Neural progenitor cell (in vitro differentiated cells): ENCODE measurements around the gene EXOC4. TPM values are rescaled to one million over a fixed set of nuclear protein-coding genes. Genes with fewer than 3 reads are reported as not detected.
A peak's percentile ranks its signal among the peaks of the same experiment; 100 is the strongest.

ENCODE experiments used
- DNase-seq: peaks from one replicate; pipeline ENCODE4 v3.0.0-alpha.2; 2016; ENCODE audit warnings: low spot score
- H2AFZ ChIP-seq: fragments of 200-600 bp; sonication (generic); replicated peaks from 2 replicates; pipeline ENCODE4 v1.6.1; 2016; ENCODE audit warnings: antibody characterized with exemption
- H3F3A ChIP-seq: fragments of 200-600 bp; sonication (generic); 2 replicates; pipeline ENCODE4 v1.6.1; 2016; ENCODE audit warnings: antibody characterized with exemption, low read depth
- H3K27ac ChIP-seq: fragments of 200-600 bp; sonication (generic); 2 replicates; pipeline ENCODE4 v1.5.1; 2016; ENCODE audit warnings: mild to moderate bottlenecking
- H3K27me3 ChIP-seq: fragments of 200-600 bp; sonication (generic); 2 replicates; pipeline ENCODE4 v1.6.1; 2016; ENCODE audit warnings: mild to moderate bottlenecking, moderate library complexity
- H3K36me3 ChIP-seq: fragments of 200-600 bp; sonication (generic); 2 replicates; pipeline ENCODE4 v1.5.1; 2016
- H3K4me1 ChIP-seq: fragments of 200-600 bp; sonication (generic); 2 replicates; pipeline ENCODE4 v1.6.1; 2016; ENCODE audit warnings: mixed run types
- H3K4me2 ChIP-seq: fragments of 200-600 bp; sonication (generic); 2 replicates; pipeline ENCODE4 v1.6.1; 2016
- H3K4me3 ChIP-seq: fragments of 200-600 bp; sonication (generic); 2 replicates; pipeline ENCODE4 v1.5.1; 2016
- H3K79me2 ChIP-seq: fragments of 200-600 bp; sonication (generic); 2 replicates; pipeline ENCODE4 v1.6.1; 2016; ENCODE audit warnings: low read depth
- H3K9ac ChIP-seq: fragments of 200-600 bp; sonication (generic); 2 replicates; pipeline ENCODE4 v1.6.1; 2016
- H3K9me3 ChIP-seq: fragments of 200-600 bp; sonication (generic); 2 replicates; pipeline ENCODE4 v1.5.1; 2016; ENCODE audit warnings: low read depth
- H4K20me1 ChIP-seq: fragments of 200-600 bp; sonication (generic); 2 replicates; pipeline ENCODE4 v1.6.1; 2016; ENCODE audit warnings: low read depth
- H3K27ac Mint-ChIP-seq: 3 replicates; pipeline ENCODE4 v1.8.0; 2021; ENCODE audit warnings: mixed read lengths
- H3K27me3 Mint-ChIP-seq: 2 replicates; pipeline ENCODE4 v1.8.0; 2022; ENCODE audit warnings: low read depth, mild to moderate bottlenecking, inconsistent platforms, moderate library complexity, mixed read lengths; ENCODE audit not compliant: insufficient read depth
- H3K36me3 Mint-ChIP-seq: 3 replicates; pipeline ENCODE4 v1.8.0; 2021; ENCODE audit warnings: mixed read lengths
- H3K4me1 Mint-ChIP-seq: 3 replicates; pipeline ENCODE4 v1.8.0; 2021; ENCODE audit warnings: mixed read lengths
- H3K4me3 Mint-ChIP-seq: 3 replicates; pipeline ENCODE4 v1.8.0; 2021; ENCODE audit warnings: mild to moderate bottlenecking, moderate library complexity, mixed read lengths
- H3K9me3 Mint-ChIP-seq: 3 replicates; pipeline ENCODE4 v1.8.0; 2020; ENCODE audit warnings: mixed read lengths
- CTCF ChIP-seq: fragments of 200-600 bp; sonication (generic); IDR thresholded peaks from 2 replicates; pipeline ENCODE4 v1.5.1; 2017; ENCODE audit warnings: antibody characterized with exemption, mild to moderate bottlenecking
- EZH2 ChIP-seq: fragments of 200-600 bp; sonication (generic); IDR thresholded peaks from 2 replicates; pipeline ENCODE4 v1.6.1; 2017; ENCODE audit warnings: antibody characterized with exemption, mild to moderate bottlenecking, moderate library complexity
- EZH2phosphoT487 ChIP-seq: fragments of 200-600 bp; sonication (generic); IDR thresholded peaks from 2 replicates; pipeline ENCODE4 v1.6.1; 2017; ENCODE audit warnings: antibody characterized with exemption
- total RNA-seq: library from RNA; depleted of rRNA; stranded (reverse); fragments of >200 nt; gene quantifications from 2 replicates; pipeline ENCODE4 v1.2.3, GENCODE V29; 2015; ENCODE audit warnings: low replicate concordance

The EXOC4 gene
- total RNA-seq, 1 donor from 2014 or later: 129 TPM

DNA sequence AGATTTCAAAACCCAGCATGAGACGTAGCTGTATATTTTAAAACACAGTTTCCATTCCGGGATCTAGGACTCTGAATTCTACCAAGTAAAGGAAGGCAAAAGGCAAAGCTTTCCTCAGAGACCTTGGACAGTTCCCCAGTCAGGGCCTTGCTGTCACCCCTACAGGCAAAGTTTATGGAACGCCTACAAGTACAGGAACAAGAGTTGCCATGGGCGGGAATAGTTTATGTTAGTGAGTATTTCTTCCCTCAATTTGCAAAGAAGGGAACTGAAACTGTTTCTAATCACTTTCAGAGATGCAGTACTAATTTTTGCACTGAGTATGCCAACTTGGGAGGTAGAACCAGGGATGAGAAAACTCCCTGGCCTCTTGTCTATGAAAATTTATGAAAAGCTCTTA, 806.1 kb downstream of the EXOC4 start:
- TF ChIP-seq EZH2phosphoT487: no peak
- no peak for TF ChIP-seq CTCF
- peak; percentile 22 for DNase-seq
- H3K4me1 Mint-ChIP-seq: peaks cover 3% of the 10 kb centered on the region
- Histone ChIP-seq H3K4me1 (no peaks in the 10 kb centered on the region), H3K27ac (no peak overlapping the region), H3K4me3 (no peak overlapping the region), H3K79me2 (no peaks in the 10 kb centered on the region), H3F3A (no peaks in the 10 kb centered on the region), H3K36me3 (no peaks in the 10 kb centered on the region), H3K9ac (no peak overlapping the region), H3K4me2 (no peak overlapping the region), H4K20me1 (no peaks in the 10 kb centered on the region), H3K27me3 (no peaks in the 10 kb centered on the region), H2AFZ (no peak overlapping the region), H3K9me3 (no peaks in the 10 kb centered on the region)
- H3K9me3 Mint-ChIP-seq: no peaks in the 10 kb centered on the region
- no peak overlapping the region for H3K4me3 Mint-ChIP-seq
- no peaks in the 10 kb centered on the region for H3K27me3 Mint-ChIP-seq
- H3K36me3 Mint-ChIP-seq: no peaks in the 10 kb centered on the region
- H3K27ac Mint-ChIP-seq: no peak overlapping the region

DNA sequence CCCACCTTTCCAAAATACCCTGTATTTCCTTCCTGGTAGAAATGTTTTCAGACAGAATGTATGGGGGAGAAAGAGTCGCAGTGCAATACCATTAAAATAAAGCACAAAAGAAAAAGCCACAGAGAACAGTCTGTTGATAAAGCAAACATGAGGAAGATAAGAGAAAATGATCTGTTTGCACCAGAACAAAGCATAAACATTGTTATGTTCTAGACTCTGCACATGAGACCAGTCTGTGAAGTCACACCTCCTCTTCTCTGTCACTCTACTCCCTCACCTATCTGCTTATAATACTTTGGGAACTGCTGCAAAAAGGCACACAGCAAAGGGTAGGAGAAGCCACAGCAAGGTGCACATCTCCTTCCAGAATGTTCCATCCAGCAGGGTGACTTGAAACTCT, 807.0 kb downstream of the EXOC4 start:
- Mint-ChIP-seq H3K4me1 (peaks cover 3% of the 10 kb centered on the region), H3K27ac (no peak overlapping the region), H3K4me3 (no peak overlapping the region), H3K27me3 (no peaks in the 10 kb centered on the region), H3K9me3 (no peaks in the 10 kb centered on the region), H3K36me3 (peaks cover 2% of the 10 kb centered on the region)
- TF ChIP-seq CTCF: no peak
- TF ChIP-seq EZH2: no peak
- TF ChIP-seq EZH2phosphoT487: no peak
- H3K4me3 ChIP-seq: no peak overlapping the region
- H3F3A ChIP-seq: no peaks in the 10 kb centered on the region
- no peaks in the 10 kb centered on the region for H3K9me3 ChIP-seq
- H3K4me1 ChIP-seq: no peaks in the 10 kb centered on the region
- no peak overlapping the region for H3K4me2 ChIP-seq
- no peaks in the 10 kb centered on the region for H3K79me2 ChIP-seq
- DNase-seq: no peak
- H3K27me3 ChIP-seq: no peaks in the 10 kb centered on the region
- H3K36me3 ChIP-seq: no peaks in the 10 kb centered on the region
- H2AFZ ChIP-seq: no peak overlapping the region
- H4K20me1 ChIP-seq: no peaks in the 10 kb centered on the region
- H3K27ac ChIP-seq: no peak overlapping the region
- H3K9ac ChIP-seq: no peak overlapping the region

DNA sequence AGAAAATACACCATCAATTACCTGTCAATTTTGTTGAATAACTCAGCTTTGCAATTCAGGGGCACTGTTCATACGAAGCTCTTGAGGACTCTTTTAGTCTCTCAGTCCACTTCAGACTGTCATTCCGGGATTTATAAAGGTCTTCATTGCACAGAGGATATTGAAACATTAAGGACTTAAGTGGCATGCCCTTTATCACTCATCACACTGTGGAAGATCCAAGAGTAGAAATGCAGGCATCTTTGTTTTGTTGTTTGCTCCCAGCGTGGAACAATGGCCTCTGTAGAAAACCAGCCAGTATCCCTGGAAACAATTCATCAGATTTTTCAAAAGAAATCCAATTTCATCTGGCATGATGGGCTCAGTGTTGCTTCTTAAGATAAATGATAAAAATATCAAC, 808.0 kb downstream of the EXOC4 start:
- no peak overlapping the region for H2AFZ ChIP-seq
- no peak for TF ChIP-seq CTCF
- no peak for TF ChIP-seq EZH2

GRCh38 chr7:134062460-134062859, 809.6 kb downstream of the EXOC4 start:
- DNase-seq: no peak
- H3F3A ChIP-seq: no peaks in the 10 kb centered on the region
- no peak for TF ChIP-seq CTCF
- H3K4me1 Mint-ChIP-seq: peaks cover 3% of the 10 kb centered on the region
- peaks cover 4% of the 10 kb centered on the region for H3K36me3 Mint-ChIP-seq
- no peak overlapping the region for H3K4me3 ChIP-seq
- H3K27me3 Mint-ChIP-seq: no peaks in the 10 kb centered on the region
- no peak overlapping the region for H2AFZ ChIP-seq
- no peak overlapping the region for H3K27ac Mint-ChIP-seq
- no peaks in the 10 kb centered on the region for H3K9me3 ChIP-seq
- no peaks in the 10 kb centered on the region for H3K27me3 ChIP-seq
- H3K9me3 Mint-ChIP-seq: no peaks in the 10 kb centered on the region
- H3K79me2 ChIP-seq: no peaks in the 10 kb centered on the region
- H3K4me3 Mint-ChIP-seq: no peak overlapping the region
- H3K4me2 ChIP-seq: no peak overlapping the region
- H3K4me1 ChIP-seq: no peaks in the 10 kb centered on the region
- H3K27ac ChIP-seq: no peak overlapping the region
- no peaks in the 10 kb centered on the region for H4K20me1 ChIP-seq
- no peak overlapping the region for H3K9ac ChIP-seq
- no peaks in the 10 kb centered on the region for H3K36me3 ChIP-seq

More for the DNA sequence above, 808.0 kb downstream of the EXOC4 start:
- H3K27me3 Mint-ChIP-seq: no peaks in the 10 kb centered on the region
- no peak overlapping the region for H3K27ac Mint-ChIP-seq
- Histone ChIP-seq H3K79me2 (no peaks in the 10 kb centered on the region), H3K4me2 (no peak overlapping the region), H3F3A (no peaks in the 10 kb centered on the region), H3K9me3 (no peaks in the 10 kb centered on the region), H3K27me3 (no peaks in the 10 kb centered on the region), H3K4me1 (no peaks in the 10 kb centered on the region), H4K20me1 (no peaks in the 10 kb centered on the region), H3K9ac (no peak overlapping the region), H3K27ac (no peak overlapping the region), H3K4me3 (no peak overlapping the region), H3K36me3 (no peaks in the 10 kb centered on the region)
- peaks cover 4% of the 10 kb centered on the region for H3K36me3 Mint-ChIP-seq
- peaks cover 3% of the 10 kb centered on the region for H3K4me1 Mint-ChIP-seq
- H3K9me3 Mint-ChIP-seq: no peaks in the 10 kb centered on the region
- no peak overlapping the region for H3K4me3 Mint-ChIP-seq
- no peak for DNase-seq
